Lower lobe of right lung (tissue), 2 donors: ENCODE data around the gene ZNF341. TPM values are rescaled to one million over a fixed set of nuclear protein-coding genes. Genes with fewer than 3 reads are reported as not detected.

Experiments
- ATAC-seq, 2 donors: fragments of 200-7000 bp; cut with Tn5 transposase; one replicate each; pipeline ENCODE4 v1.9.1; 2020 to 2022; ENCODE audit warnings: mild to moderate bottlenecking in 2 of 2, moderate library complexity in 2 of 2
- DNase-seq: peaks from one replicate; pipeline ENCODE4 v3.0.0-alpha.2; 2020
- H3K27ac ChIP-seq: fragments of 200-600 bp; one replicate; pipeline ENCODE4 v1.8.0; 2022
- H3K27me3 ChIP-seq: fragments of 200-600 bp; one replicate; pipeline ENCODE4 v1.8.0; 2022; ENCODE audit warnings: low read depth
- H3K36me3 ChIP-seq: fragments of 200-600 bp; one replicate; pipeline ENCODE4 v1.8.0; 2022; ENCODE audit warnings: mild to moderate bottlenecking
- H3K4me1 ChIP-seq: fragments of 200-600 bp; one replicate; pipeline ENCODE4 v1.8.0; 2022
- H3K4me3 ChIP-seq: fragments of 200-600 bp; one replicate; pipeline ENCODE4 v1.8.0; 2022; ENCODE audit warnings: mild to moderate bottlenecking
- H3K9me3 ChIP-seq: fragments of 200-600 bp; one replicate; pipeline ENCODE4 v1.8.0; 2022
- intact Hi-C: fragments of 100-400 bp; cut with DNase I; formaldehyde crosslinking; loops from one replicate; pipeline ENCODE4 v1.11.0; 2022
- total RNA-seq: library from RNA; stranded (reverse); fragmentation: NEBNext Ultra II Directional; extraction: Animal tissue kit (Norgen Biotek cat#: 25700); gene quantifications from one replicate; pipeline ENCODE4 v1.2.1, GENCODE V29; 2021
- TF ChIP-seq, protein P1 (sequence below): fragments of 200-600 bp; IDR thresholded peaks from one replicate; pipeline ENCODE4 v1.8.0; 2022; ENCODE audit warnings: antibody characterized with exemption, mild to moderate bottlenecking
- donor health status: DM: no; HTN: yes; CAD: no; lungs with severe emphysema.

The ZNF341 gene
- total RNA-seq, 1 donor from 2014 or later = 5.6 TPM

DNA sequence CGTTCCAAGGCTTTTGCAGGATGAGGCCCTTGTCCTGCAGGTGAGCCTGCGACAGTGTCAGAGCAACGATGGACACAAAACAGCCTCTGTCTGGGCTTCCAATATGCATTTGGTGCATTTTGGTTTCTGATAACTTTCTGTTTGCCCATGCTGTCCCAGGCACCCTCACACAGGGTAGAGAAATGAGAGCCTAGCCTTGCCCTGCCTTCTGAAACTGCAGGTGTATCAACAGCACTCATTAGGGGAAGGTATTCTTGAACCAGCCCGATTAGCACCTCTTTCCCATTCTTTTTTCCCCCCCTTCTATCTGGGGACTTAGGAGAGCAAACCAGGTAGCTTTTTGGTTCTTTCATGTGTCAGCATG, 109.6 kb downstream of the ZNF341 start:
- H3K27me3 ChIP-seq = no peaks in the 10 kb centered on the region
- peaks cover 5% of the 10 kb centered on the region for H3K36me3 ChIP-seq
- DNase-seq (no peak), ATAC-seq (no peak)
- no peak overlapping the region for H3K27ac ChIP-seq
- intact Hi-C loops = no loop called here
- no peaks in the 10 kb centered on the region for H3K9me3 ChIP-seq
- H3K4me3 ChIP-seq = no peak overlapping the region
- TF ChIP-seq, protein P1, sequence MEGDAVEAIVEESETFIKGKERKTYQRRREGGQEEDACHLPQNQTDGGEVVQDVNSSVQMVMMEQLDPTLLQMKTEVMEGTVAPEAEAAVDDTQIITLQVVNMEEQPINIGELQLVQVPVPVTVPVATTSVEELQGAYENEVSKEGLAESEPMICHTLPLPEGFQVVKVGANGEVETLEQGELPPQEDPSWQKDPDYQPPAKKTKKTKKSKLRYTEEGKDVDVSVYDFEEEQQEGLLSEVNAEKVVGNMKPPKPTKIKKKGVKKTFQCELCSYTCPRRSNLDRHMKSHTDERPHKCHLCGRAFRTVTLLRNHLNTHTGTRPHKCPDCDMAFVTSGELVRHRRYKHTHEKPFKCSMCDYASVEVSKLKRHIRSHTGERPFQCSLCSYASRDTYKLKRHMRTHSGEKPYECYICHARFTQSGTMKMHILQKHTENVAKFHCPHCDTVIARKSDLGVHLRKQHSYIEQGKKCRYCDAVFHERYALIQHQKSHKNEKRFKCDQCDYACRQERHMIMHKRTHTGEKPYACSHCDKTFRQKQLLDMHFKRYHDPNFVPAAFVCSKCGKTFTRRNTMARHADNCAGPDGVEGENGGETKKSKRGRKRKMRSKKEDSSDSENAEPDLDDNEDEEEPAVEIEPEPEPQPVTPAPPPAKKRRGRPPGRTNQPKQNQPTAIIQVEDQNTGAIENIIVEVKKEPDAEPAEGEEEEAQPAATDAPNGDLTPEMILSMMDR = no peak
- peaks cover 83% of the 10 kb centered on the region for H3K4me1 ChIP-seq

Other genes with a start within 250 kb of the ZNF341 start
- gene CBFA2T2, start 241.9 kb upstream of the ZNF341 start, total RNA-seq = 18.2 TPM
- not detected for gene C20orf144, start 69.7 kb upstream of the ZNF341 start, total RNA-seq
- 1.3 TPM for gene ACTL10, start 65.1 kb upstream of the ZNF341 start, total RNA-seq
- gene NECAB3, start 57.6 kb upstream of the ZNF341 start, total RNA-seq = 60.3 TPM
- 3.9 TPM for gene E2F1, start 45.6 kb upstream of the ZNF341 start, total RNA-seq
- gene PXMP4, start 11.7 kb upstream of the ZNF341 start, total RNA-seq = 60.5 TPM
- gene CHMP4B, start 79.4 kb downstream of the ZNF341 start, total RNA-seq = 91.2 TPM